BJ (cell line): Measurements from ENCODE around the gene SKAP1. TPM values are rescaled to one million over a fixed set of nuclear protein-coding genes. Genes with fewer than 3 reads are reported as not detected.

Experiments
- CTCF ChIA-PET: fragments of 350-600 bp; formaldehyde crosslinking; extraction: SDS; loops from one replicate; lab custom pipeline; 2021; ENCODE audit warnings: antibody characterized with exemption, inconsistent platforms; lab: Yijun Ruan, JAX
- POLR2A ChIA-PET: fragments of 300-600 bp; sonication (Branson Sonifier 250); formaldehyde crosslinking; extraction: SDS; loops from one replicate; lab custom pipeline; 2021; ENCODE audit warnings: antibody characterized with exemption; lab: Charles Lee
- DNase-seq: peaks from one replicate; pipeline ENCODE4 v3.0.0-alpha.2; 2011; ENCODE audit warnings: low read depth
- H3K27me3 ChIP-seq: 2 replicates; pipeline ENCODE4 v1.6.0; 2011; ENCODE audit warnings: low read length; ENCODE audit not compliant: control insufficient read depth, insufficient read depth
- H3K36me3 ChIP-seq: 2 replicates; pipeline ENCODE4 v1.5.1; 2011; ENCODE audit warnings: low read length; ENCODE audit not compliant: control insufficient read depth, insufficient read depth
- H3K4me3 ChIP-seq: 2 replicates; pipeline ENCODE4 v1.5.1; 2011; ENCODE audit warnings: low read depth, mild to moderate bottlenecking, control low read depth, low read length
- polyA plus RNA-seq: library from polyadenylated mRNA; depleted of rRNA; stranded (reverse); fragments of >200 nt; gene quantifications from 2 replicates; pipeline ENCODE4 v1.2.3, GENCODE V29; 2011
- TF ChIP-seq, protein P1 (sequence below): IDR thresholded peaks from 2 replicates; pipeline ENCODE4 v1.5.1; 2011; ENCODE audit warnings: low read depth, mild to moderate bottlenecking, control low read depth, inconsistent platforms, low read length, moderate library complexity; ENCODE audit not compliant: insufficient read depth

Gene SKAP1
- polyA plus RNA-seq, 1 experiment = not detected

DNA sequence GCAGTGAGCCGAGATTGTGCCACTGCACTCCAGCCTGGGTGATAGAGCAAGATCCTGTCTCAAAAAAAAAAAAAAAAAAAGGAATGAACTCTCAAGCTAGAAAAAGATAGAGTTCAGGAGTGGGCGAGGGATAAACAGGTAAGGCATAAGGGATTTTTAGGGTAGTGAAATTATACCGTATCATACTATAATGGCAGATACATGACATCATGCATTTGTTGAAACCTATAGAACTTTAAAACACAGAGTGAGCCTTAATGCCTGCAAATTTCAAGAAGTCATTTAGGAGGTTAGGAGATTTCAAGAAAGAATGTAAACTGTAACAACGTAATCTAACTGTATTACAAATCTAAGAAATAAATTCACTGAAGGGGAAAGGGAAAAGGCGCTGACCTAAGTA is 20.4 kb downstream of the SKAP1 start:
- Histone ChIP-seq H3K4me3 (no peak overlapping the region), H3K36me3 (no peaks in the 10 kb centered on the region), H3K27me3 (peaks cover 1% of the 10 kb centered on the region)
- POLR2A ChIA-PET = no interaction called here
- TF ChIP-seq, protein P1, sequence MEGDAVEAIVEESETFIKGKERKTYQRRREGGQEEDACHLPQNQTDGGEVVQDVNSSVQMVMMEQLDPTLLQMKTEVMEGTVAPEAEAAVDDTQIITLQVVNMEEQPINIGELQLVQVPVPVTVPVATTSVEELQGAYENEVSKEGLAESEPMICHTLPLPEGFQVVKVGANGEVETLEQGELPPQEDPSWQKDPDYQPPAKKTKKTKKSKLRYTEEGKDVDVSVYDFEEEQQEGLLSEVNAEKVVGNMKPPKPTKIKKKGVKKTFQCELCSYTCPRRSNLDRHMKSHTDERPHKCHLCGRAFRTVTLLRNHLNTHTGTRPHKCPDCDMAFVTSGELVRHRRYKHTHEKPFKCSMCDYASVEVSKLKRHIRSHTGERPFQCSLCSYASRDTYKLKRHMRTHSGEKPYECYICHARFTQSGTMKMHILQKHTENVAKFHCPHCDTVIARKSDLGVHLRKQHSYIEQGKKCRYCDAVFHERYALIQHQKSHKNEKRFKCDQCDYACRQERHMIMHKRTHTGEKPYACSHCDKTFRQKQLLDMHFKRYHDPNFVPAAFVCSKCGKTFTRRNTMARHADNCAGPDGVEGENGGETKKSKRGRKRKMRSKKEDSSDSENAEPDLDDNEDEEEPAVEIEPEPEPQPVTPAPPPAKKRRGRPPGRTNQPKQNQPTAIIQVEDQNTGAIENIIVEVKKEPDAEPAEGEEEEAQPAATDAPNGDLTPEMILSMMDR = no peak
- CTCF ChIA-PET = no interaction called here
- no peak for DNase-seq

- POLR2A ChIA-PET = no interaction called here
- CTCF ChIA-PET = no interaction called here
- Histone ChIP-seq H3K27me3 (no peaks in the 10 kb centered on the region; the same call in 1 of the 2 replicates), H3K4me3 (no peak overlapping the region), H3K36me3 (no peaks in the 10 kb centered on the region)
- DNase-seq = no peak
- TF ChIP-seq, protein P1 = no peak
Observed at GRCh38 chr17:48406936-48407567, 23.0 kb downstream of the SKAP1 start.

DNA sequence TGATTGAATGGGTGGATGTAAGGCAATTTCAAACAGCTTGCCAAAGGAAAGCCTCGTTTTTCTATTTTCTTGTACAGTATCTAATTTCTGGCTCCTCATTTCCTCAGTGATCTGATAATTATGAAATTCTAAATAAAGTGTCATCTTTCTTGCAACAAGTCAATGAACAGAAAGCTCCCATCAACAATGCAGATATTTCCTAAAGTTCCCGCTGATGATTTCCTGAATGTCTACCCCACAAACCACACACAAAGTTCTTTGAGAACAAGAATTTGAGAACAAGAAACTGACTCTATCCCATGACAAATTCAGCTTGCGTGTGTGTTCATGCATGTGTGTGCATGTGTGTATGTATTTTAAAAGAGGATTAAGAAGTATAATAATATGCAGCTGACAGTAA is 35.2 kb downstream of the SKAP1 start:
- Histone ChIP-seq H3K27me3 (peaks cover 14% of the 10 kb centered on the region), H3K36me3 (no peaks in the 10 kb centered on the region), H3K4me3 (no peak overlapping the region)
- ChIA-PET POLR2A (no interaction called here), CTCF (interaction anchor here (0.9 kb wide), 1 partner anchor 9 kb away, joined by 3 read pairs; no protein-coding TSS in a partner anchor)
- TF ChIP-seq, protein P1 = no peak
- DNase-seq = no peak

DNA sequence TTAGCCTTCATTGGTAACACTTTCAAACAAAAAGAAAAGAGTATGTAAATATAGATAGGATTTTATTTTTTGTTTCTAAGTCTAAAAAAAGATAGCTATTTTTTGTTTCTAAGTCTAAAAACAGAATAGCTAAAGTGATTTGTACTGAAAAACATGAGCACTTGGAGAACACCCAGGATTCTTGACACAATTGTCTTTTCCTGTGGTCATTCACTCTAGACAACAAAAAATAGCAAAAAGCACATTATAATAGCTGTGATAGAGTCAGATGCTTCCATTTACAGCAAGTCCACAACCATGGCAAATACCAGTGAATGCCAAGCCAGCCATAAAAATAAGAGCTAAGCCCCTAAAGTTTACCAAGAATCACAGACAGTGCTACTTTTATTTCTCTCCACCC is 36.7 kb downstream of the SKAP1 start:
- Histone ChIP-seq H3K4me3 (no peak overlapping the region), H3K27me3 (peaks cover 12% of the 10 kb centered on the region), H3K36me3 (no peaks in the 10 kb centered on the region)
- TF ChIP-seq, protein P1 = no peak
- POLR2A ChIA-PET = no interaction called here
- DNase-seq = no peak
- CTCF ChIA-PET = interaction anchor here (0.6 kb wide), 1 partner anchor 686 kb away, joined by 3 read pairs; no protein-coding TSS in a partner anchor

DNA sequence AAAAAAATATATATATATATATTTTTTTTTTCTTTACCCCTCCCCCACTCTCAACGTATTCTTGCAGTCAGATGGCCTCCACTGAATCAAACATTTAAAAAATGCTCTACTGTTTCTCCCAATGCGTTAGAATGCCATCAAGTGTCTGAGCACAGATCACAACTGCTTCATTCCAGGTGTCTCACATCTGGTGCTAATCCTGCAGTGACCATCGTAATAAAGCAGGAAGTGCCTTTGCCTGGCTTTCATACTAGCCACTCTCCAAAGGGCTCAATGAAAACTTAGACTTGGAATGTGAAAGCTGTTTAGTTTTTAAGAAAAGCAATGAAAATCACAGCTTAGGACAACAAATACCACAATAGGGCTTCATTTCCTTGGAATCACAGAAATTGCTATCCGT is 37.2 kb downstream of the SKAP1 start:
- ChIA-PET POLR2A (no interaction called here), CTCF (no interaction called here)
- TF ChIP-seq, protein P1 = no peak
- Histone ChIP-seq H3K36me3 (no peaks in the 10 kb centered on the region), H3K27me3 (peaks cover 10% of the 10 kb centered on the region), H3K4me3 (no peak overlapping the region)
- DNase-seq = no peak
